Breast epithelium (tissue), 3 donors: Measurements from ENCODE around the gene COASY.

Experiments
- POLR2A ChIP-seq: fragments of 450-650 bp; IDR thresholded peaks from one replicate; pipeline ENCODE4 v1.6.1; 2016; ENCODE audit warnings: antibody characterized with exemption, mild to moderate bottlenecking, moderate library complexity
- POLR2AphosphoS5 ChIP-seq, 3 donors: sonication (generic); formaldehyde crosslinking; IDR thresholded peaks; one replicate each; pipeline ENCODE4 v1.6.1; 2017; ENCODE audit warnings: antibody characterized with exemption in 3 of 3
- TF ChIP-seq, protein P1 (sequence below), 3 donors: fragments of 450-650 bp; IDR thresholded peaks; one replicate each; pipeline ENCODE4 v1.5.1; 2016 to 2017; ENCODE audit warnings: antibody characterized with exemption in 3 of 3, mild to moderate bottlenecking in 3 of 3, moderate library complexity in 3 of 3

GRCh38 chr17:42521666-42522262 is 40.2 kb upstream of the COASY start:
- TF ChIP-seq, protein P1, sequence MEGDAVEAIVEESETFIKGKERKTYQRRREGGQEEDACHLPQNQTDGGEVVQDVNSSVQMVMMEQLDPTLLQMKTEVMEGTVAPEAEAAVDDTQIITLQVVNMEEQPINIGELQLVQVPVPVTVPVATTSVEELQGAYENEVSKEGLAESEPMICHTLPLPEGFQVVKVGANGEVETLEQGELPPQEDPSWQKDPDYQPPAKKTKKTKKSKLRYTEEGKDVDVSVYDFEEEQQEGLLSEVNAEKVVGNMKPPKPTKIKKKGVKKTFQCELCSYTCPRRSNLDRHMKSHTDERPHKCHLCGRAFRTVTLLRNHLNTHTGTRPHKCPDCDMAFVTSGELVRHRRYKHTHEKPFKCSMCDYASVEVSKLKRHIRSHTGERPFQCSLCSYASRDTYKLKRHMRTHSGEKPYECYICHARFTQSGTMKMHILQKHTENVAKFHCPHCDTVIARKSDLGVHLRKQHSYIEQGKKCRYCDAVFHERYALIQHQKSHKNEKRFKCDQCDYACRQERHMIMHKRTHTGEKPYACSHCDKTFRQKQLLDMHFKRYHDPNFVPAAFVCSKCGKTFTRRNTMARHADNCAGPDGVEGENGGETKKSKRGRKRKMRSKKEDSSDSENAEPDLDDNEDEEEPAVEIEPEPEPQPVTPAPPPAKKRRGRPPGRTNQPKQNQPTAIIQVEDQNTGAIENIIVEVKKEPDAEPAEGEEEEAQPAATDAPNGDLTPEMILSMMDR (IDR thresholded peaks at IDR 0.05): no peak
- TF ChIP-seq POLR2AphosphoS5 (IDR thresholded peaks at IDR 0.05) (no peak), POLR2A (no peak)
